ENCODE results near the gene UBE4A. TPM values are rescaled to one million over a fixed set of nuclear protein-coding genes. Genes with fewer than 3 reads are reported as not detected.

The UBE4A gene, protein sequence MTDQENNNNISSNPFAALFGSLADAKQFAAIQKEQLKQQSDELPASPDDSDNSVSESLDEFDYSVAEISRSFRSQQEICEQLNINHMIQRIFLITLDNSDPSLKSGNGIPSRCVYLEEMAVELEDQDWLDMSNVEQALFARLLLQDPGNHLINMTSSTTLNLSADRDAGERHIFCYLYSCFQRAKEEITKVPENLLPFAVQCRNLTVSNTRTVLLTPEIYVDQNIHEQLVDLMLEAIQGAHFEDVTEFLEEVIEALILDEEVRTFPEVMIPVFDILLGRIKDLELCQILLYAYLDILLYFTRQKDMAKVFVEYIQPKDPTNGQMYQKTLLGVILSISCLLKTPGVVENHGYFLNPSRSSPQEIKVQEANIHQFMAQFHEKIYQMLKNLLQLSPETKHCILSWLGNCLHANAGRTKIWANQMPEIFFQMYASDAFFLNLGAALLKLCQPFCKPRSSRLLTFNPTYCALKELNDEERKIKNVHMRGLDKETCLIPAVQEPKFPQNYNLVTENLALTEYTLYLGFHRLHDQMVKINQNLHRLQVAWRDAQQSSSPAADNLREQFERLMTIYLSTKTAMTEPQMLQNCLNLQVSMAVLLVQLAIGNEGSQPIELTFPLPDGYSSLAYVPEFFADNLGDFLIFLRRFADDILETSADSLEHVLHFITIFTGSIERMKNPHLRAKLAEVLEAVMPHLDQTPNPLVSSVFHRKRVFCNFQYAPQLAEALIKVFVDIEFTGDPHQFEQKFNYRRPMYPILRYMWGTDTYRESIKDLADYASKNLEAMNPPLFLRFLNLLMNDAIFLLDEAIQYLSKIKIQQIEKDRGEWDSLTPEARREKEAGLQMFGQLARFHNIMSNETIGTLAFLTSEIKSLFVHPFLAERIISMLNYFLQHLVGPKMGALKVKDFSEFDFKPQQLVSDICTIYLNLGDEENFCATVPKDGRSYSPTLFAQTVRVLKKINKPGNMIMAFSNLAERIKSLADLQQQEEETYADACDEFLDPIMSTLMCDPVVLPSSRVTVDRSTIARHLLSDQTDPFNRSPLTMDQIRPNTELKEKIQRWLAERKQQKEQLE
- 40.8 TPM for total RNA-seq

DNA sequence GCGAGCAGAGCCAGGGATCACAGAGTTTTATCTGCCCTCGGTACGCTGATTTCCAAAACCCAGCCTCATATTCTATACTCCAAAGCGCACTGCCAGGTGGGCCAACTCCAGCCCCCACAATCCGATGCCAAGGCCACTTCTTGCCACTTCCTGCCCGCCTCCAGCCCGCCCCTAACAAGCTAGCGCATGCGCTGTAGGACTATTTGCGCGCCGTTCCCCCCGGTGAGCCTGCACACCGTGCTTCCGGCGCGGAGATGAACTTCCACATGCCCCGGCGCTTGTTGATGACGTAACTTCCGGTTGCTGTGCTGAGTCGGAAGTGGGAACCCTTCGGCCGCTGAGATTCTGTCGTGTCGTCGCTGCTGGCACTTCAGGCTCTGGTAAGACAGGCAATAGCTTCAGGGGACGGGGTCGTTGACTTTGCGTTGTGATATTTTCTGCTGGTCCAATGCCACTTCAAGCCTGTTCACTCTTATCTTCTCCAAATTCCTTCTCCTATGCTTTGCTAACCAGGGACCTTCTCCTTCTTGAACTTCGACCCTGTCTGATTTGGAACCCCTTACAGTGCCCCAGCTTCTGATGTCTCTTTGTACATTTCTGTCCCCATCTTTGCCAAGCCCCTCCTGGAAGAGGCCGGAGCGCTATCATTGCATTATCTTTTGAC is at the start of gene UBE4A:
UBE4A (plus strand) TSS at position 306 of the 664 bp plus-strand sequence. CDS start 5,481 bp downstream, outside the sequence.
- ATAC-seq (peak; percentile 99), DNase-seq (ENCODE audit: low spot score) (peak; percentile 99)
- intact Hi-C loops (cut with DNase I): no loop called here

DNA sequence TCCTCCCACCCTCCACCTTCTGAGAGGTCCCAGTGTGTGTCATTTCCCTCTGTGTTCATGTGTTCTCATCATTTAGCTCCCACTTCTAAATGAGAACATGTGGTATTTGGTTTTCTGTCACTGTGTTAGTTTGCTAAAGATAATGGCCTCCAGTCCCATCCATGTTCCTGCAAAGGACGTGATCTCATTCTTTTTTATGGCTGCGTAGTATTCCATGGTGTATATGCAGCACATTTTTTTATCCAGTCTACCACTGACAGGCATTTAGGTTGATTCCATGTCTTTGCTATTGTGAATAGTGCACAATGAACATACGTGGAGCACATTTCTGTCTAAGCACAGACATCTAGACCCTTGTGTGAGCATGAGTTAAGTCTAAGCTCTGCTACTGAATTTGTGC is 49.1 kb upstream of the UBE4A start:
- ATAC-seq (no peak), DNase-seq (ENCODE audit: low spot score) (no peak)
- intact Hi-C loops (cut with DNase I): loop anchor here (5.0 kb wide), 1 partner anchor 42 kb away; no protein-coding TSS in a partner anchor

- intact Hi-C loops (cut with DNase I): loop anchor here (5.0 kb wide), 1 partner anchor 41 kb away; no protein-coding TSS in a partner anchor
- no peak for ATAC-seq
- no peak for DNase-seq (ENCODE audit: low spot score)
Measured at GRCh38 chr11:118310781-118311485, 48.5 kb upstream of the UBE4A start.

GRCh38 chr11:118311518-118311917 is 47.9 kb upstream of the UBE4A start:
- no peak for DNase-seq (ENCODE audit: low spot score)
- ATAC-seq: no peak
- intact Hi-C loops (cut with DNase I): loop anchor here (5.0 kb wide), 1 partner anchor 41 kb away; no protein-coding TSS in a partner anchor

DNA sequence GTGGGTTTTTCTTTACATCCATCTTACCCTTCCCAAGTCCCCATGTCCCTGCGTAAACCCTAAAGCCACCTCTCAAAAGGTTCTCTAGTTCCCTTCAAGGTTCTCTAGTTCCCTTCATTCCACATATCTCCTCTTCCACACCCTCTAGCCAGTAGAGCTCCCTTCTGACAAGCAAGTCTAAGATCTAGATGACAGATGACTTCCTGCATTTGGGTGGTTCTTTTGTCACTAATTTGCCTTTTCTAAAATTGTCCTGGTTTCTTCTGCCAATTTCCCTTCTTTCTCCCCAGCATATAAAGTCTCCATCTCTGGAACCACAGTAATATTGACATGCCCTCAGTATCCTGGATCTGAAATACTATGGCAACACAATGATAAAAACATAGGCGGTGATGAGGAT is 47.1 kb upstream of the UBE4A start:
- intact Hi-C loops (cut with DNase I): loop anchor here (5.0 kb wide), 1 partner anchor 40 kb away; no protein-coding TSS in a partner anchor
- ATAC-seq: no peak

DNA sequence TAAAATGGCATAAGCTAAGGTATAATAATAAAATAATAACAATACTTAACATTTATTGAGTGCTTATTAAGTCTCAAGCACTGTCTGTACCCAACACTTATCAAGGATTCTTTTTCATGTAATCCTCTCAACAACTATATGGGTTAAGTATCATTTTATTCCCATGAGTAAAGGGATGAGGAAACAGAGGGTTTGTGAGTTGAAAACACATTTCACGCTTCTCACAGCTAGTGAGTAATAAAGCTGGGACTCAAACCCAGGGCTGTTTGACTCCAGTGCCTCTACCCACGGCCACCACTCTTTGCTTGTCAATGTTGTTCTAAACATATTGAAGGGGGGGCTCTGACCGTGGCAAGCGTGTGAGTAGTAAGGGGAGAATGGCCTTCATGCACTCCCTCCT is 46.2 kb upstream of the UBE4A start:
- DNase-seq (ENCODE audit: low spot score): no peak
- no peak for ATAC-seq
- intact Hi-C loops (cut with DNase I): loop anchor here (5.0 kb wide), 1 partner anchor 39 kb away; no protein-coding TSS in a partner anchor

More for the DNA sequence above, 47.1 kb upstream of the UBE4A start:
- no peak for DNase-seq (ENCODE audit: low spot score)

DNA sequence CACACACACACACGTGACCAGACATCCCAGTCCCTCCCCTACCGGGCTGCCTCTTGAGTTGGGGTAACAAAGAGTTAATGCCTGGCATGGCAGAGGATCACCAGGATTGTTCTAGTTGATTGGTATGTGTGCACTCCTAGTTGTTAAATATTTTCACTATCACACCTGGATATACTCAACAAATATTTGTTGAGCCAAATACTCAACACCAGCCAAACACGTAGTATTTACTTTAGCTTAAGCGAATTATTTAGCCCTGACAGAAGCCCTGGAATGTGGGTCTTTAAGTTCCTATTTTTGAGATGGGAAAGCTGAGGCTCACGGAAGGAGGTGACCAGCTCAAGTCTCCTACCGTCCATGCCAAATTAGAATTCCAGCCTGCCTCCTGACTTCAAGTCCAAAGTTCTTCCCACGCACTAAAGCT is 44.4 kb upstream of the UBE4A start:
- intact Hi-C loops (cut with DNase I): loop anchor here (5.0 kb wide), 1 partner anchor 37 kb away; no protein-coding TSS in a partner anchor
- ATAC-seq (no peak), DNase-seq (ENCODE audit: low spot score) (no peak)

- no peak for ATAC-seq
- no peak for DNase-seq (ENCODE audit: low spot score)
- intact Hi-C loops (cut with DNase I): no loop called here
Measured at GRCh38 chr11:118318124-118318523, 41.3 kb upstream of the UBE4A start.

DNA sequence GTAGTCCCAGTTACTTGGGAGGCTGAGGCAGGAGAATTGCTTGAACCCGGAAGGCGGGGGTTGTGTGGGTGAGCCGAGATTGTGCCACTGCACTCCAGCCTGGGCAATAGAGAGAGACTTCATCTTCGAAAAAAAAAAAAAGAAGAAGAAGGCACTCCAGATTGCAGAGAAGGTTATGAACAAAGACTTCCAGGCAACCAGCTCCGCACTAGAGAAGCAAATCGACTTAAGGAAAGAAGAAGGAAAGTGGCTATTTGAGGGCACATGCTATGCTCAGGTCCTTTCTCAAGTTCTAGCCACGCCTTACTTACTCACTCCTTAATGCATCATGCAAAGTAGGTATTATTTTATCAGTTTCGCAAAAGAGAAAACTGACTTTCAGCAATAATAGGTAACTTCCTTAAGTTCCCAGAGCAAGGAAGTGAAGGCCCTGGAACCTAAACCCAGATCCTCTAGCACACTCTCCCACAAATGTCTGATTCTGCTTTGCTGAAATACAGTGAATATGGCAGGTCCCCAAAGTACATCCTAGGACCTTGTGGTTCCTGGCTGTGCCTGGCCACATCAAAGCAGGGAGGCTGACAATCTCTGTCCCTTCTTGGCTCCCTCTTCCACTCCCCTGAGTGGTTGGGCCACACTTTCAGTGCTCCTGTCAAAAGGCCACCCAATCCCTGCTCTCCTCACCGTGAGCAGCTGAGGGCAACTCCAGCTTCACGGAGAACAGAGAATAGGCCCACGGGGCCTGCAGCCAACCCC is 40.6 kb upstream of the UBE4A start:
- ATAC-seq (no peak), DNase-seq (ENCODE audit: low spot score) (no peak)
- intact Hi-C loops (cut with DNase I): no loop called here

DNA sequence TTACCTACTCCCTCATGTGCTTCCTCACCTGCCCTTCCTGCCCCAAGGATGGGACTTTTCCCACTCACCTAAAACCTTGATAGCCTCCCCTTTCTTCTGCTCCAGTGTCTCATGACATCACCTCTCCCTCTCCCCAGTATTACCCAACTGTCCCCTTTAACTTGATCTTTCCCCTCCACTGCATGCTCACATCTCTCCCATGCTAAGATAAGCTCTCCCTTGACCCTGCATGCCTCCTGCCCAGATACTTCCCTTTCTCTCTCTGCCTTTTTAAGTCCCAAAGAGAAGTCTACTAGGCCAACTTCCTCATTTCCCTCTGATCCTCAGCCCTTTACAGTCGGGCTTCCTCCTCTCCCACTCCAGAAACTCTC is 40.1 kb upstream of the UBE4A start:
- intact Hi-C loops (cut with DNase I): no loop called here
- no peak for DNase-seq (ENCODE audit: low spot score)
- ATAC-seq: no peak

- intact Hi-C loops (cut with DNase I): no loop called here
- ATAC-seq: no peak
Measured at GRCh38 chr11:118320515-118320914, 38.9 kb upstream of the UBE4A start.

DNA sequence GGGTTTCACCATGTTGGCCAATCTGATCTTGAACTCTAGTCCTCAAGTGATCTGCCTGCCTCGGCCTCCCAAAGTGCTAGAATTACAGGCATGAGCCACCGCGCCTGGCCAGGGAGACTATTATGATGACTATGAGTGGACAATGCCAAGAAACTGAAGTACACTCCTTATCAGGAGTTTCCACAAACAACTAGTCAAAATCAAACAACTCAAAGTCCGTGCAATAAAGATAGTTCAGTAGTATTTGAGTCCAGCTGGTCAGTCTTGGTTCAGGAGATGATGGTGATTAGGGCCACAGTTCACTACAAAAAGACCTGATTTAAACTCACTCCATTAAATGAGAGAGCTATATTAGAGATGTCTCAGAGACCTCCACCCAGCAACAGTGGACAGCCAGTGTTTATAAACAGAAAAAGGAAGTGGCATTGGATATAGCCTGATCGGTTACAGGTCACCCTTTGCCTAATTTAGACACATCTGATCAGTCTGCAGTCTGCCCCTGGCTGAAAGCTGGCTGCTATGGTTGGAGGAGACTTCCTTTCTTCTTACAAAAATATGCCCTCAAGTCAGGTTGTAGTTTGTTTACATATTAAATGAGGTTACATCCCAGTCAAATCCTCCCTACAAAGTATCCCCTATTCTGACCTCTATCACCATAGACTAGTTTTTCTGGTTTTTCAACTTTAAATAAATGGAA is 37.9 kb upstream of the UBE4A start:
- ATAC-seq (no peak), DNase-seq (ENCODE audit: low spot score) (no peak)
- intact Hi-C loops (cut with DNase I): no loop called here

More at GRCh38 chr11:118320515-118320914, 38.9 kb upstream of the UBE4A start:
- DNase-seq (ENCODE audit: low spot score): no peak

DNA sequence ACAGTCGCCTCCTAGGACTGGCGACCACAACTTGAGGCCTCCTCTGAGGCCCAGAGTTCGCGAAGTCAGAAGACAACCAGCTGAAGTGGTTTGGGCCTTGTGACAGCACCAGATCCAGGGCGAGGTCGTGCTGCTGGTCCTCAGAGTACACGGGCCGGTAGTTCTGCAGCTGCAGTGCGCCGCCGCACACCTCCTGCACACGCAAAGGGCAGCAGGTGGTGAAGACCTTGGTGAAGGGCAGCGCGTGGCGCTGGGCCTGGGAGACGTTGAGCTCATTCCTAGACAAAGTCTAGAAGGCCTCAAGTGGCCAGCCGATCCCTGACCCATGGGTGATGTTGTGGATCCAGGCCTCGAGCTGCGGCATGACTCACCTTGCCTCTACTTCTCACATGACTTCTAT is 36.7 kb upstream of the UBE4A start:
- intact Hi-C loops (cut with DNase I): no loop called here
- ATAC-seq: no peak
- no peak for DNase-seq (ENCODE audit: low spot score)

DNA sequence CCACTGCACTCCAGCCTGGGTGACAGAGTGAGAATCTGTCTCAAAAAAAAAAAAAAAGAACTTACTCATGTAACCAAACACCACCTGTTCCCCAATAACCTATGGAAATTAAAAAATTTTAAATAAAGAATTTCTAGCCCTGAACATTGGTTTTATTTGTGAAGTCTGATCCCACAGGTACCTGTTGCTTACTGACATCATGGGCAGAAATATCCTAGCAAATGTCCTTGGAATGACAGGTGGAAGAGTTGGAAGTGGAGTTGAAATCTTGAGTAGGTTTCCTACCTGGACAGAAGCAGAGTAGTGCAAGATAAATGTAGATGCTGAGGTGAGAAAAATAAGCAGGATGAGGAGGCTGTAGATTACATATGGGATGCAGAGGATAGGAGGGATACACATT is 34.1 kb upstream of the UBE4A start:
- ATAC-seq (no peak), DNase-seq (ENCODE audit: low spot score) (no peak)
- intact Hi-C loops (cut with DNase I): no loop called here

DNA sequence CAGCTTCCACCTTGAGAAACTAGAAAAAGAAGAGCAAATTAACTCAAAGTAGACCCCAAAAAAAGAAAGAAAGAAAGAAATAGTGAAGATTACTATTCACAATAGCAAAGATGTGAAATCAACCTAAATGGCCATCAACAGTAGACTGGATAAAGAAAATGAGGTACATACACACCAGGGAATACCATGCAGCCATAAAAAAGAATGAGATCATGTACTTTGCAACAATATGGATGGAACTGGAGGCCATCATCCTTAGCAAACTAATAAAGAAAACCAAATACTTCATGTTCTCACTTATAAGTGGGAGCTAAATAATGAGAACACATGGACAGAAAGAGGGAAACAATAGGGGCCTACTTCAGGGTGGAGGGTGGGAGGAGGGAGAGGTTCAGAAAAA is 30.7 kb upstream of the UBE4A start:
- ATAC-seq: no peak
- no peak for DNase-seq (ENCODE audit: low spot score)
- intact Hi-C loops (cut with DNase I): no loop called here

GRCh38 chr11:118334745-118335144 is 24.7 kb upstream of the UBE4A start:
- no peak for DNase-seq (ENCODE audit: low spot score)
- intact Hi-C loops (cut with DNase I): no loop called here
- ATAC-seq: no peak

GRCh38 chr11:118338637-118339061 is 20.8 kb upstream of the UBE4A start:
- ATAC-seq (no peak), DNase-seq (ENCODE audit: low spot score) (no peak)
- intact Hi-C loops (cut with DNase I): no loop called here

Measured in sciatic nerve (tissue), 2 donors.